HG02973 (cell line): ENCODE results near the gene BRI3.

Source experiments
- ATAC-seq: cut with Tn5 transposase; IDR thresholded peaks from one replicate; pipeline ENCODE4 v1.9.1; 2021; ENCODE audit warnings: moderate library complexity; ENCODE audit not compliant: unreplicated experiment

BRI3 gene

DNA sequence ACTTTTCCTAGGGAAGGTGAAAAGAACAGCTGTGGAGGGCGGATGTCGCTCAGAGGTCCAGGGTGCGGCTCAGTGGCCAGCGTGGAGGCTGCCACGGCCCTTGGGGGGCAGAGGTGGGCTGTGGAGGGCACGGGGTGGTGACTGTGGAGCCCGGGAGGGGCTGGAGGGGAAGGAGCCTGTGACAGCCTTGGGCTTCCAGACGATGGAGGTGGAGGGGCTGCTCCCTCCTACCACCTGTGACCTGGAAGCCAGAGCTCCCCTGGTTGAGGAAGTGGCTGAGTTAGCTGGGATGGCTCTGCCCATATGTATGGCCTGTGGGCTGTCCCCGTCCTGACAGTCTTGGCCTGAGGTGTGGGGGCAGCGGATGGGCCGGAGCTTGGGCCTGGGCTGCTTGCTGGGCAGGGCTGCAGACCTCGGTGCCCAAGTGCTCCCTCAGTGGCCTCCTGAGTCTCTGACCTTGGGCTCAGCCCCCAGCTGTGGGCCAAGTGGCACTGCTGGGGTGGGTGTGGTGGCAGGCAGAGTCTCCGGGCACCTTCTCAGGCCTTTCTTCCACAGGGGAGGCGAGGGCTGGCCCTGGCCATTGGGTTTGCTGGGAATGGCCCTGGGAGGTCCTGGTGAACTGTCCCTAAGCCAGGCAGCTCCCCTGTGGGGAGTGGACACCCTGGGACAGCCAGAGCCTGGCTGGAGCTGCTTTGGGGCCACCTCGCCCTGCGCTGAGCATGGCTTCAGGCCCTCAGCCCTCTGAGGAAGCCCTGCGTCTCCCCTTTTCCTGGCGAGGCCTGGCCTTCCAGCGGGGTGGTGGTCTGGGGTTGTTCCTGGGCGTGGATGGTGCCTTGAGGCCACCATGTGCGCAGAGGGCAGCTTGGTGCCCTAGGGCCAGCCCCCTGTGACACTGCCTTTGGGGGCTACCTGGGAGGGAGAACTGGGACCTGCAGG lies 3.9 kb downstream of the BRI3 start:
- ATAC-seq, result no peak

DNA sequence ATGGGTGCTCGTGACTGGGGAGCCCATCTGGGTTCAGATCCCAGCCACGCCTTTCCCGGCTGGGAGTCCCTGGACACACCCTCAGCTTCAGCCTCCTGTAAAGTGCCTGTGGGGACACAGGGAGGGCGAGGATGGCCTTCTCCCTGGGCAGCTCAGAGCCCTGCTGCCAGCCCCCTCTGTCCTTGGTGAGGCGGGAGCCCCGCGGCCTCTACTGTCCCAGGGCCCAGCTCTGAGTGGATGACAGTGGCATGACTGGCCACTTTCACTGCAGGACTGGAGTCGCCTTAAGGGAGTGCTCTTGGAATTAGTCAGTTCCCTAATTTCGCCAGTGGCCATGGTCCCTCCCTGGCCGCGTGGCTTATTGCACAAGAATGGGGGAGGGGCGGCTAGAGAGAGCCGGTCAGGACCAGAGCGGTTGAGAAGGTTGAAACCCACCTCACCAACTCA lies 4.6 kb downstream of the BRI3 start:
- no peak for ATAC-seq

DNA sequence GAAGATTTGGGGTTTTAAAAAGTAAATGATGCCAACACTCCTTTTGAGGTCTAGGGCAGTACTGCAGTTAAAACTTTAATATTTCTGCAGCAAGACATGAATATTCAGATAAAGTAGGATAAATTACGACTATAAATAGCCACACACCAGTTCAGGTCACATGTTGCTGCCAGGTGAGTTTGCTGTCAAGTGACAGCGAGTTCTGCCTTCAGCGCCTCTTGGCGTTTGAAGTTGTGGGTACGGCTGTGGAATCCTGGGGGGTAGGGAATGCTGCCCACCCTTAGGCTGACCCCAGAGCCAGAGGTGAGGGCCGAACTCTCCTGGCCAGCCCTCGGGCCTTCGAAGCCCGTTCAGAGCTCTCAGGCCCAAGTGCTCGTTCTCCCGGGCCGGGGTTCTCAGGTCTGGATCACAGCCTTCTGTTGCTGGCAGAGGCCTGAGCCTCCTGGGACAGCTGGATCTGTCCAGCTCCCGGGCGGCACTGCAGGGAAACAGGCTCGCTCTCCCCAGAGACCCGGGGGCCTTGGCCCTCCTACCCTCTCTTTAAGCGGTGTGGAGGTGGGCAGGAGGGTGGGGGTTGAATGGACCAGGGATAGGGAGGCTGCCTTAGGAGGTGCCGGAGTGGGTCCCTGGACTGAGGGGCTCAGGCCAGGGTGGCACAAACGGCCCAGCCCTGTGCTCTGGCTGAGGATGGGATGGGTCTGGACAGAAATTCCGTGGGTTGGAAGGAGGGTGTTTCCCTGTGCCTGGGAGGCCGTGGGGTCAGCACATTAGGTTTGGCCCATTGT lies 5.4 kb downstream of the BRI3 start:
- ATAC-seq, result no peak

DNA sequence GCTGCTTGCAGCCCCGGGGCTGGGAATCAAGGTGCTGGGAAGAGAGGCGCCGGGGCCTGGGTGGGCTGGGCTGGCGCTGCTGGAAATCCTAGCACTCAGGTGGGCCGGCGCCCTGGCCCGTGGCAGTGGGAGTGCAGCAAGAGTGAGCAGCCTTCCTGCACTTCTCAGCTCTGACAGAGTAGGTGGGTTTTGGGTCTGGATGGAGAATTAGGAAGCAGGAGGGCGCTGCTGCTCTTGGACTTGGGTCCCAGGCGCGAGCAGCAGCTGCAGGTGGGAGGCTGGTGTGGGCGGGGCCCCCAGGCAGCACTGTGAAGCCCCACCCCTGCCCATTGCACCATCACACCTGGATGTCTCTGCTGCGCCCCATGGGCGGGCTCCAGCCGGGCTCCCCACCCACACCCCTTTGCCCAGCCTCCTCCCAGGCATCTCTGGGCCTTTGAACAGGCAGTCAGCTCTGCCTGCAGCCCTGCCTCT lies 6.0 kb downstream of the BRI3 start:
- ATAC-seq, result no peak

DNA sequence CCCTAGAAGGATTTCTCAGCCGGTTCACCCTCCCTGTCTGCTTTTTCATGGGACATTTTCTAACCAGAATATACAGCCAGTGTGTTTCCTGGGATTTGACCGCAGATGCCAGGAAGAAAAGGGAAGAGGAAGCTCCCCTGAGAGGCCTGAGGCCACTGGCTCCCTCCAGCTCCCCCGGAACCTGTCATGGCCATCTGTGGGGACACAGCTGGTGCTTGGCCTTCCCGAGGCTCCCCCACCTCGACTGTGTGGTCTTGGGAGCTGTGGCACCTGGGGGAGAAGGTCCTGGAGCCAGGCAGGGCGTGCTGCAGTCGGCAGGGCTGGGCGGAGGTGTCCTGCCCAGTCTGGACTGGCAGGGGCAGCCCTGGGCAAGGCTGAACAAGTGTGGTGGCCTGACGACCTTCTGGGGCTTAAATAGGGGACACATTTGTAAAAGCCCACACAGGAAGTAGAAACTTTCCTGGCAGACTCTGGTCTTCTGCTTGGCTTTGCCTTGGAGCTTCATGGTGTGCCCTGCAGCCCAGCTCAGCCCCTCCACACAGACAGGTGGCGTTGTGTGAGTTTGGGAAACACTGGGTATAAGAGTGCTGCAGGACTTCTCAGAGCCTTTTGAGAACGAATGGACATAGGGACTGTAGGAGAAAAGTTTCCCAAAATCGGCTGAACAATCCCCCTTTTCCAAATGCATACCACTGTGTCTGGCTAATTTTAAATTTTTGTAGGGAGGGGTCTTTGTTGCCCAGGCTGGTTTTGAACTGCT lies 6.8 kb downstream of the BRI3 start:
- no peak for ATAC-seq

DNA sequence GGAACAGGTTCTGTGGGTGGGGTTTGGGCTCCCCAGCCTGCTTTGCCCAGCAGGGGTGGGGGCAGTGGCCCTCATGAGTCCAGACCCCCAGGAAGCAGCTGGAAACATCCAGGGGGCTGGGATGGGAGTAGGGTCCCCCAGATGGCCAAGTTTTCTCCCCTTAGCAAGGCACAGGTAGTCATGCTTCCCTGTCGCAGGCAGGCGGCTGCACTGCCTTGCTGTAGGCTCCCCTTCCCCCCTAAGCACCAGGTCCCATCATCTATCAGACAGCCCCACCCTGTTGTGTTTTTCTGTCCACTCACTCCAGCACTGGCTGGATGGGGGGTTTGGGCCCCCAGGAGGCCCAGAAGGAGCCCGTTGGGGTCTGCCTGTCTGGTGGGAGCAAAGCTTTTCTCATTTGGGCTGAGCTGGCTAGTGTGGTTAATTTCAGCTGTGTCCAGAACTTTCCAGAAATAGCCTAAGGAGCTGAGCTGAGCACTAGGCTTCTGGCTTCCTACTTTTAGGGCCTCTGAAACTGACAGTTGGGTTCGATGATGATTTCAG lies 7.9 kb downstream of the BRI3 start:
- ATAC-seq, result no peak

DNA sequence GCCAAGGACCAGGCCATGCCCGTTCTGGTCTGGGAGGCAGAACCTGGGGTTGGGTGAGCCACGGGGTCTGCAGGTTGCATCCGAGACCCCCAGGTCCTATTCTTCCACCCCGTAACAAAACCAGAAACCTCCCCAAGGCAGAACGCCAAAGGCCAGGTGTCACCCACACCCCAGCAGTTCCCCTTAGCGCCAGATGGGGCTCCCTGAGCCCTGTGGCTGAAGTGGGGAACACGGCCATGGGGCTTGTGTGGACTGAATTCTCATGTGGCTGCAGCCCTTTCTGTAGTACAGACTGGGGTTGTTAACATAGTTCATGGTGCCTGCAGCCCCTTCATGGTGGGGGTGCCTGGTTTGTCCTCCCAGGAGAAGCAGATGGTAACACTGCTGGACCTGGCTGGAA lies 10.2 kb downstream of the BRI3 start:
- no peak for ATAC-seq

DNA sequence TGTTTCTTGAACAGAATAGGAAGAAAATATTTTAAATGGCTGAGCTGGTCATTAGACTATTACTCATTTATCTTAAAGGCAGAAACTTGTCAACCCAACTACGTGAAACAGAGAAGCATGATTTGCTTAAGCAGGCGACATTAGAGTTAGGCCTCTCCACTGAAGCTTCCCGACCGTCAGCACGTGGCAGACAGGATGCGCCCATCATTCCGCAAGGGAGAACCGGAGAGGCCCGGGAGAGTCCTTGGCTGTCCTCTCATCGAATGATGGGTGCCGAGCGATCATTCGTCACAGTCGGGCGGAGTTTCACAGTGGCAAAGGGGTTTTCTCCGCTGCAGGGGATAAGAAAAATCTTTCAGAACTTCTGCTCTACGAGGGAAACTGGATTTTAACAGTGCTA lies 11.8 kb downstream of the BRI3 start:
- no peak for ATAC-seq

DNA sequence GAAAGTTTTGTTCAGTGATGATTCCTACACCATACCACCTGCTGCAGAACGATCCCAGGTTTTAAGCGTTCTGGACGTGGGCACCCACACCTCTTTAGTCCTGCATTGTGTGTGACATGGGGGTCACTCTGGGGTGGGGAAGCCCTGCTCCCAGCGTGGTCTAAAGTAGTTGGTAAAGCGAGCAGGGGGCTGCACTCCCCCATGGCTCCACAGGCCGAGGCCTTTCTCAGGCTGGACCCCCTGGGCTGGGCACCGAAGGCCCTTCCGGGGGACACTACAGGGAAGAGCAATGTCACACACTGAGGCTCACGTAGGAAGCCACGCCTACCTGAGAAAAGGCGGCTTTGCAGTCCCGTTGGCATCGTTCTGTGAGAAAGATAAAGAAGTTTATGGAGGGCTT lies 12.3 kb downstream of the BRI3 start:
- no peak for ATAC-seq

DNA sequence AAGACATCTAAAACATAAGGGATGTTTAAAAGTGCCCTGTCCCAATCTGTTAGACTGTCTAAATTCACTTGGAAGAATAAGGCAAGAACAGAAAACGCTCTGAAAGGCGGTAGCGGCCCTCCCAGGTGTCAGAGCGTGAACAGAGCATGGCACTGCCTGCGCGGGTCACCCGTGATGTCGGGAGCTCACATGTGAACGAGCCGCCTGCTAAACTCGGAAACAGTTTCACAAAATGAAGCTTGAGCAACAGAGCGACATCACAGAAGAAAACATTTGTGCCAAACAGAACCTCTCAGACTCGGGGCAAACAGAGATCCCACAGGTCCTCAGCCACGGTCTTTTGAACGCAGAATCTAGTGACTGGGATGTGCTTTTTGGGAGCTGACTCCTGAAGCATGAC lies 12.8 kb downstream of the BRI3 start:
- no peak for ATAC-seq

DNA sequence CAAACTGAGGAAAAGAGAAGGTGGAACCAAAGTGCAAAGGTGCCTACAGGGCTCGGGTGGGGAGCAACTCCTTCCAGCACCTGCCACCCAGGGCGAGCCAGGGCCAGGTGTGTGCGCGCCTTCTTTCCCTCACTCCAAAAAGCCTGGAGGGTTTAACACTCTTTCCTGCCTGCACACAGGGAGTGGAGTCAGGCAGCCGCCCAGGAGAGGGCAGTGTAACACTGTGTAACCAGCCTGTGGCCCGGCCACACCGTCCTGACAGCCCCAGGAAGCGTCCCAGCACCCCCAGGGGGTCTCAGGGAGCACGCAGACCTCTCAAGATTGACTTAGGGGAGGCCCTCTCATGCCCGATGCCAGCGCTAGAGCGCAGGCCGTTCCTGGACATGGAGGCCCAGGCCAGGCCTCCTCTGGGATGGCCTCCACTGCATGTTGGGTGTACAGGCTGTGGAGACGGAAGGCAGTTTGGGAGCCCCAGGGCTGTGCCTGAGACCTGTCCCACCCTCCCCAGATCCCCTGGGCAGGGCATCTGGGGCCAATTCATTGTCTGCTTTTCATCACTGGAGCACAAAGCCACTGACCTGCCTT lies 13.4 kb downstream of the BRI3 start:
- peak; percentile 53 for ATAC-seq

DNA sequence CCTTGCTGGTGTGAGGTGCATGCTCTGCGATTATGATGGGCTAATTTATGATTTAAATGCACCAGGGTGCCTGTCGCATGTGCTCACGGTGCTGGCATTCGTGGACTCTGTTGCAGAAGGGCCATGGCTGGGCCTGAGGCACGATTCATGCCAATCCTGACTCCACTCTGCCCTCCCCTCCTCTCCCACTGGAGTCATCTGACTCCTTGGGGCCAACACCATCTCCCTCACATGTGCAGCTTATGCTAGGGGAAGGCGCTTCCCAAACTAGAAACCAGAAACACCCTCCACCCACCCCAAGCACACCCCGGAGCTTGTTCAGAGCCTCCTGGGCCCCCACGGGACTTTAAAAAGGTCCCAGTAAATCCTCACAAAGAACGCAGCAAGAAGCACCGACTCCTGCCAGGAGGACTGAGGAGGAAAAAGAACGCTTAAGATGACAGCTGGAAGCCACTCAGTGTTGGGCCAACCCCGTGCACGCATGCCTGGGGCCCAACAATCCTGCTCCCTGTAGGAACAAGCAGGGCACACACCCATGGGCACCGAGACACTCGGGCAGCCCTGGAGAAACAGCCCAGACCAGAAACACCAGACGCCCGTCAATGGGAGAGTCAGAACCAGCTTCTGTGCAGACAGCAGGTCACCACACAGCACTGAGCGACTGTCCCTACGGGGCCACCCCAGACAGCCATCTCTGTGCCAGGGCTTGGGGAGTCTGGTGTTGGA lies 14.1 kb downstream of the BRI3 start:
- ATAC-seq, result no peak

DNA sequence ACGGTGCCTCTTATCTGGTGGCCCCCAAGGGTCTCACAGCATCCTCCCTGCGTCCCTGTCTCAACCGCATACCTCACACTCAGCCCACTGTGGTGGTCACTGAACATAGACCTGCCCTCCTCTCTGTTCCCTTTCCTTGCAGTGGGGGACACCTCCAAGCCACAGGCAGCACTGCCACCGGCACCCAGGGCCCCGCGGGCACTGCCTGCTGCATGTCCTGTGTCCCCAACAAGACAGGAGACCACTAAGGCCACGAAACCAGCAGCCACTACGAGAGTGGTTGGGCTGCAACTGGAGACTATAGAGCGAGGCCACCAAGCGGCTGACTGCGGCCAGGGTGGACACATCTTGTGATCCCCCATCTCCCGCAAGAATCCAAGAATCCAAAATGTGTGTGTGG lies 15.3 kb downstream of the BRI3 start:
- ATAC-seq, result no peak

DNA sequence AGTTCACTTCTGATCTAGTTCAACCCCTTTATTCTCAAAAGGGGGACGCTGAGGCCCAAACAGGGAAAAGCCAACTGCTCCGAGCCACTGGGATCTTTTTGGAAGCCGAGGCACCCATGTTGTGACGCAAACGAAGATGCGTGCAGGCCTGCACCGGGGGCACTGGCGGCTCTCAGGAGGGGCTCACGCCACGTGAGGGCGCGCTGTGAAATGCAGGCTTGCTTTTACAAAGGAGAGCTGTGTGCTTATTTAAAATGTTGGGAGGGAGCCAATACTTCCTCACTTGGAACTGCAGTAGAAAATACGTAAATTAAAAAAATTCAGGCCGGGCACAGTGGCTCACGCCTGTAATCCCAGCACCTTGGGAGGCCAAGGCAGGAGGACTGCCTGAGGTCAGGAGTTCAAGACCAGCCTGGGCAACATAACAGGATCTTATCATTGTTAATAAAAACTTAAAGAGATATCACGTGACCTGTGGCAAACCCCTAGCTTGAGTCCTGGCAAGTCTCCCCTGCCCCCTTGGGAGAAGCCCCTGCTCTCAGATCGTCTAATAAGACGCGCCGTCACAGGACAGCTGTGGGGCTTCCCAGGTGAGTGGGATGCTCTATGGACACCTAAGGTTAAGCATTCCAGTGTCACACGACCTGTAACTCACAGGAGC lies 16.3 kb downstream of the BRI3 start:
- no peak for ATAC-seq

DNA sequence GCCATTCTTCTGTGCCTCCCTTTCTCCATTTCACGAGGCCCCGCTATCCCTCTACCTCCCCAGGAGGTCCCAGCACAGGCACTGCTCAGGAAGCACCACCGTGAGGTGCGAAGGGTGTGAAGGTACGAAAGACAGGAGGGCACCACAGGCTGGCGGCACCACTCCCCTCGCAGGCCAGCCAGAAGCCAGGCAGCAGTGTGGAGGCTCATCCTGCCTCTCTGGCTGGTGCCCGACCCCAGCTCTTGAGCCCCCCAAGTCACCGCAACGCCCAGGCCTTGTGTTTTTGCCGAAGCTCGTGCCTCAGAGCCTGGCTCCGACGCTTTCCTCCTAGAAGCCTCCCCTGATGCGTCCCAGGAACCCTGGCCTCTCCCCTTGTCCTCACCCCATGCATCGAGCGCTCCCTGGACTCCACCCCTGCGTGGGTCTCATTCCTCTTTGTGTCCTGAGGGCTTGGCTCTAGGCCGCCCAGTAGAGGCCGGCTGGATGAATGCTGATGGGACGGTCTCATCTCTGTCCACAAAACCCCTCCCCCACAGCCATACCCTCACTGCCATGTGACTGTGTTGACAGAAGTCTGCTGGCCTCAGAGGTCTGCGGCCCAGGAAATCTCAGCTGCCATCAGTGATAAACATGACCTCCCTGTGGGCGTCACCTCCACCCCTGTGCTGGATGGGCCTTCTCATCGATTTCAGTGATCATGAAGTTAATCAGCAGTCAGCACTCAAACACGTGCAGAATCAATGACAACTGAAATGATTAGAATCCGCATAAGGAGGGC lies 19.3 kb downstream of the BRI3 start:
- no peak for ATAC-seq

DNA sequence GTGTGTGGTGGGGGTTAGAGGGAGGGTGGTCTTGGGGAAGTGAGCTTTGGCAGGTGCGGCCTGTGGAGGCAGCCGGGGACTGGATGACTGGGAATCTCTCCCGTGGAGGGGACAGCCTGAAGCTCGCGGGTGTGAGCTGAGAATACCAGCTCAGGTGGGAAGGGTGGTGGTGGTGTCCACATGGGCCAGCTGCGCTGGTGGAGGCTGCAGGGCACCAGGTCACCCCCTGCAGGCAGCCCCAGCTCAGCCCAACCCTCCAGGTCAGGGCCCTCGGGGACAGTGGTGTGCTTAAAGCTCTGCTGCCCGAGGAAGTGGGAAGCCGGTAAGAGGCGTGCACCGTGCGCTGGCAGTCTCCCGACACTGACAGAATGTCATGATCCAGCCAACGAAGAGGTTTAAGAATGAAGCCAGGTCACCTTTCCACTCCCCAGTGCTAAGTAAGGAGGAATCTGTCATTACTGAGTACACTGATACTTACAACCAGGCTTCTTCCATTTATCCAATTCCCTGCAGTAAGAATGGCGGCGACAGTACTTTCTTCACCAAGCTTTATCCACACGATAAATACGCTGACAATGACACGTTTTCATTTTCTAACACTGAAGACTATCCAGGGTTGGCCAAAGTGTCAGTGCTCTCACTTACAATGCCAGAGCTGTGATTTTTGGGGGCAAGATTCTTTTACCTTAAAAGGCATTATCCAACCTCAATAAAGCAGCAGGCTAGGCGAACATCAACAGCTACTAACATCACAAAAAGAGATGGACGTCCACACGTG lies 20.4 kb downstream of the BRI3 start:
- no peak for ATAC-seq

DNA sequence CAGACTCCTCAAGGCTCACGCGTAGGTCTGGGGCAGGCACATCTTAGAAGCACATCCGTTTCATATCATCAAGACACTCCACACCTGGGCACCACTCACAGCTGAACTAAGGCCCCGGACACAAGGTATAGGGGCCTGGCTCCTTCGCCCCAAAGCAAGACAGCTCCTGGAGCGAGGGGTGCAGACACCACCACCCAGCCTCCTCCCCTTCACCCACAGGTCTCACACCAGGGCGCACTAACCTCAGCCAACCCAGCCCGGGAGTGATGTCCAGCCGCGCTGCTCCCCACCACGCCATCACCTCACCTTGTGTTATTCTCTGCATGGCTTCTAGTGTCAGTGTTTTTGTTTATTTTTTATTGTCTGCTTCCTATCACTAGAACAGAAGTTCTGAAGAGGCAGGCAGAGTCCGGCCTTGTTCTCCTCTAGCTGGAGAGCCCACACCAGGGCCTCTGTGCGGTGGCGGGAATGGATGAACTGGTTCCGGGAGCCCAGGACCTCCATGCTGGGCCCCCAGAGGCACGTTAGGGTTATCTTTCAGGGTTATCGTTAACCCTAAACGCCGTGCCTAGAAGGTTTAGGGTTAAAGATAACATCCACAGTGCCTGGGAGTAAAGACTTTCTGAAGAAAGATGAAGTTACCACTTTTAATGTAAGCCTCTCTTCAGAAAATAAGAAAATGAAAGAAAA lies 21.8 kb downstream of the BRI3 start:
- ATAC-seq, result no peak
